Measurements from ENCODE around the gene AGBL2.

DNA sequence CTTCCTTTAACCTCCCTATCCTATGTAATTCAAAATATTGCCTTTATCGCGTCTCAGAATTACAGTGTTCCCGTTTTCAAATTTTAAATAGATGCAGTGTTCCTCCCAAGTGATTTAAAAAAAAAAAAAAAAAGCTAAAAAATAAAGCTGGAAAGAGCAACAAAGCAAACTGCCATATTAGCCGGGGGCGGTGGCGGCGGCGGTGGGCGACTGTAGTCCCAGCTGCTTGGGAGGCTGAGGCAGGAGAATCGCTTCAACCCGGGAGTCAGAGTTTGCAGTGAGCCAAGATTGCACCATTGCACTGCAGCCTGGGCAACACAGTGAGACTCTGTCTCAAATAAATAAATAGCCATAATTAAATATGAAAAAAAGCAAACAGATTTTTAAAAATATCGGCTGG, 5.5 kb upstream of the AGBL2 start:
- TF ChIP-seq, protein P1, sequence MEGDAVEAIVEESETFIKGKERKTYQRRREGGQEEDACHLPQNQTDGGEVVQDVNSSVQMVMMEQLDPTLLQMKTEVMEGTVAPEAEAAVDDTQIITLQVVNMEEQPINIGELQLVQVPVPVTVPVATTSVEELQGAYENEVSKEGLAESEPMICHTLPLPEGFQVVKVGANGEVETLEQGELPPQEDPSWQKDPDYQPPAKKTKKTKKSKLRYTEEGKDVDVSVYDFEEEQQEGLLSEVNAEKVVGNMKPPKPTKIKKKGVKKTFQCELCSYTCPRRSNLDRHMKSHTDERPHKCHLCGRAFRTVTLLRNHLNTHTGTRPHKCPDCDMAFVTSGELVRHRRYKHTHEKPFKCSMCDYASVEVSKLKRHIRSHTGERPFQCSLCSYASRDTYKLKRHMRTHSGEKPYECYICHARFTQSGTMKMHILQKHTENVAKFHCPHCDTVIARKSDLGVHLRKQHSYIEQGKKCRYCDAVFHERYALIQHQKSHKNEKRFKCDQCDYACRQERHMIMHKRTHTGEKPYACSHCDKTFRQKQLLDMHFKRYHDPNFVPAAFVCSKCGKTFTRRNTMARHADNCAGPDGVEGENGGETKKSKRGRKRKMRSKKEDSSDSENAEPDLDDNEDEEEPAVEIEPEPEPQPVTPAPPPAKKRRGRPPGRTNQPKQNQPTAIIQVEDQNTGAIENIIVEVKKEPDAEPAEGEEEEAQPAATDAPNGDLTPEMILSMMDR (conservative IDR thresholded peaks at IDR 0.05; ENCODE audit: low read depth, low read length): no peak
- no peak for TF ChIP-seq EZH2phosphoT487 (IDR thresholded peaks at IDR 0.05; ENCODE audit: borderline replicate concordance, low read length)
